ENCODE measurements around the gene TTYH3. TPM values are rescaled to one million over a fixed set of nuclear protein-coding genes. Genes with fewer than 3 reads are reported as not detected.
"Not testable (repeated sequence)": the region's sequence is repeated elsewhere in the genome, so short reads cannot be mapped to it uniquely, and the experiment has no call there.

The TTYH3 gene
- 127 TPM for polyA plus RNA-seq (2013, experiment 1 of 4)
- polyA plus RNA-seq (2013, experiment 2 of 4), result 137 TPM
- polyA plus RNA-seq (2013, experiment 3 of 4), result 107 TPM
- polyA plus RNA-seq (2013, experiment 4 of 4), result 122 TPM

DNA sequence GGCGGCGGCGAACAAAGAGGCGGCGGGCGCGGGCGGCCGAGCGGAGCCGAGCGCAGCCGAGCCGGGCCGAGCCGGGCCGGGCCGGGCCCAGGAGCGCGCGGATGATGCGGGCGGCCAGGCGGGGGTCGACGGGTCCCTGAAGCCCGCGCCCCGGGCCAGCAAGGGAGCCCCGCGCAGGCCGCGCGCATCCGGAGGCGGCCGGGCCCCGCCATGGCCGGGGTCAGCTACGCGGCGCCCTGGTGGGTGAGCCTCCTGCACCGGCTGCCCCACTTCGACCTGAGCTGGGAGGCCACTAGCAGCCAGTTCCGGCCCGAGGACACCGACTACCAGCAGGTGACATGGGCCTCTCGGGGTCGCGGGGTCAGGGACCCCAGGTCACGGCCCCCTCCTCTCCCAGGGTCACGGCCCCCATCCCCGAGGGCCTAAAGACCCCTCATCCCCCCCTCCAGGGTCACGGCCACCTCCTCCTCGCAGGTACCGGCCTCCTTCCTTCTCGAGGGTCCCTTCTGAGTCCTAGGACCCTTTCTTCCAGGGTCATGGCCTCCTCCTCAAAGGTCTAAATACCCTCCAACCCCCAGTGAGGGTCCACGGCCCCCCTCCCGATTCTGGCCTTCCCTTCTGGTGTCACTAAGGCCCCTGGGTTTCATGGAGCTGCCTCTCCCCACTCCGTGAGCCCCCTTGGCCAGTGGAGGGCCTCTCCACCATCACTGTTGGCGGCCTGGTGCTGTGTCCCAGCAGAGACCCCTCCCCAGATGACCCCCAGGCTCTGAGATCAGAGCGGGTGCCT lies at the start of gene TTYH3:
TSS of gene TTYH3 (plus strand) at position 41 of the 787 bp plus-strand sequence. CDS start at position 211, 170 bp downstream.
- H3K4me3 ChIP-seq (ENCODE audit: insufficient read depth, low read depth, low read length), result peak within 1 kb of the TSS; percentile 93
- 1% methylated on average over 62 of the region's 62 CpGs for WGBS, 2 experiments
- peaks cover 14% of the 10 kb centered on the region for H3K4me1 ChIP-seq (ENCODE audit: control insufficient read depth, insufficient read depth, low read length)
- H3K9me3 ChIP-seq (ENCODE audit: control insufficient read depth, low read length), result no peaks in the 10 kb centered on the region
- peaks cover 4% of the 10 kb centered on the region for H3K36me3 ChIP-seq (ENCODE audit: control insufficient read depth, insufficient read depth, low read length)
- peak within 1 kb of the TSS; percentile 57 for H3K27ac ChIP-seq (ENCODE audit: insufficient read depth, low read depth, low read length, poor library complexity, severe bottlenecking)
- H3K27me3 ChIP-seq (ENCODE audit: control insufficient read depth, insufficient read depth, low read length, poor library complexity, severe bottlenecking), result no peaks in the 10 kb centered on the region

- Histone ChIP-seq H3K27me3 (ENCODE audit: control insufficient read depth, insufficient read depth, low read length, poor library complexity, severe bottlenecking) (no peaks in the 10 kb centered on the region), H3K4me3 (ENCODE audit: insufficient read depth, low read depth, low read length) (no peak overlapping the region), H3K36me3 (ENCODE audit: control insufficient read depth, insufficient read depth, low read length) (no peaks in the 10 kb centered on the region), H3K4me1 (ENCODE audit: control insufficient read depth, insufficient read depth, low read length) (no peaks in the 10 kb centered on the region), H3K27ac (ENCODE audit: insufficient read depth, low read depth, low read length, poor library complexity, severe bottlenecking) (no peak overlapping the region), H3K9me3 (ENCODE audit: control insufficient read depth, low read length) (no peaks in the 10 kb centered on the region)
- 87% methylated on average over 23 of the region's 24 CpGs for WGBS, 2 experiments
Observed at GRCh38 chr7:2582006-2582735, 49.6 kb upstream of the TTYH3 start.

DNA sequence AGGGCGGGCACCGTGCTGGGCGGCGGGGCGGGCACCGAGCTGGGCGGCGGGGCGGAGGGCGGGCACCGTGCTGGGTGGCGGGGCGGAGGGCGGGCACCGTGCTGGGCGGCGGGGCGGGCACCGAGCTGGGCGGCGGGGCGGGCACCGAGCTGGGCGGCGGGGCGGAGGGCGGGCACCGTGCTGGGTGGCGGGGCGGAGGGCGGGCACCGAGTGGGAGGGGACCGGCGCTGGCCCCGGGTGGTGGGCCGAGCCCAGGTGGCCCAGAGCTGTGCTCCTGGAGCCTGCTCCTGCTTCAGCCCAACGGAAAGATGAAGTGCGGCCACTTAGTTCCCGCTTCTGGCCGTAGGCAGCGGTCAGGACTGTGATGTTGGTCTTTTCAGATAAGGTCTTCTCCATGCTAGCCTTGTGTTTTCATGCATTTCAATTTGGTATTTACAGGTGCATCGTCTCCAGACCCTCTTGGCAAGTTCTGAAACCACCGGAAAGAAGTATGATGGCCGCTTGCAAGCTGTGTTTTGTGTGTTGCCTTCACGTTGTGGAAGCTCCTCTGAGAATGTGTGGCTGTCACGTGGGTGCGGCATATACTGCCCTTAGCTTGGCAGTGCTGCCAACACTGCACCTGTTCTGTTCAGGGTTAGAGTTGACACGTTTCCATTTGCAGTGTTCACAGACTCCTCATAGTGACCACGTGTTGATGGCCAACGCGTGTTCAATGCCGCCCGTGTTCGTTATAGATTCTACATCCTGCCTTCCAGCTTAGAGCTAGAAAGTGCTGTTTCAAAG lies 47.8 kb upstream of the TTYH3 start:
- WGBS, 2 experiments, result 94 to 96% methylated on average over 54 of the region's 54 CpGs
- Histone ChIP-seq H3K27me3 (ENCODE audit: control insufficient read depth, insufficient read depth, low read length, poor library complexity, severe bottlenecking) (no peaks in the 10 kb centered on the region), H3K27ac (ENCODE audit: insufficient read depth, low read depth, low read length, poor library complexity, severe bottlenecking) (no peak overlapping the region), H3K36me3 (ENCODE audit: control insufficient read depth, insufficient read depth, low read length) (no peaks in the 10 kb centered on the region), H3K9me3 (ENCODE audit: control insufficient read depth, low read length) (no peaks in the 10 kb centered on the region), H3K4me1 (ENCODE audit: control insufficient read depth, insufficient read depth, low read length) (no peaks in the 10 kb centered on the region), H3K4me3 (ENCODE audit: insufficient read depth, low read depth, low read length) (no peak overlapping the region)

- WGBS, 2 experiments, result 94 to 95% methylated on average over 19 of the region's 19 CpGs
- H3K4me1 ChIP-seq (ENCODE audit: control insufficient read depth, insufficient read depth, low read length), result no peaks in the 10 kb centered on the region
Observed at GRCh38 chr7:2585446-2585845, 46.3 kb upstream of the TTYH3 start.

DNA sequence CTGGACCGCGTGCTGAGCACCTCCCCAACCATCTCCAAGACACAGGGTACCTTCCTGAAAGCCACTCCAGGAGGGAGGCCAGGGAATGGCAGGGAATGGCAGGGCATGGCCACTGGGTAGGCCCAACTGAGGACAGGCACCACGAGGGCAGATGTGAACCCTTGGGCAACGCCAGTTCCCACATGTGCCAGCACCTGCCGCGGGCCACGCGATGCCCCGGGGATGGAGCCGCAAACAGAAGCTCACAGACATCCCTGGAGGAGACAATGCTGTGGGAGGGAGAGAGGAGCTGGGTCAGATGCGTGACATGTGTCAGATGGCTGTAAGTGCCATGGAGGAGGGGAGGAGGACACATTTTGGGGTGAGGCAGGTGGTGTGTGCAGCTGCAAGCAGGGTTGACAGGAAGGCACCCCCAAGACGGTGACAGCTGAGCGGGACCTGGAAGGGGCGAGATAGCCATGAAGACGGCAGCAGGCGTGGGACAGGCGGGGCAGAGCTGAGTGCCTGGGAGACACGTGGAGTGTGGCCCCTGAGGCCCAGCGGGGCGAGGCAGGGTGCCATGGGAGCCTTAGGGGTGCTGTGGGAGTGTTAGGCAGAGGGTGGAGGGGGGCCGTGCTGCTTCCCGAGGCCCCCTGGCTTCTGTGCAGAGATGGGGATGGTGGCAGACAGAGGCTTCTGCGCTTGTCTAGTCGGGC lies 45.3 kb upstream of the TTYH3 start:
- Histone ChIP-seq H3K9me3 (ENCODE audit: control insufficient read depth, low read length) (no peaks in the 10 kb centered on the region), H3K4me1 (ENCODE audit: control insufficient read depth, insufficient read depth, low read length) (no peaks in the 10 kb centered on the region), H3K4me3 (ENCODE audit: insufficient read depth, low read depth, low read length) (no peak overlapping the region), H3K27ac (ENCODE audit: insufficient read depth, low read depth, low read length, poor library complexity, severe bottlenecking) (no peak overlapping the region), H3K27me3 (ENCODE audit: control insufficient read depth, insufficient read depth, low read length, poor library complexity, severe bottlenecking) (no peaks in the 10 kb centered on the region), H3K36me3 (ENCODE audit: control insufficient read depth, insufficient read depth, low read length) (no peaks in the 10 kb centered on the region)
- WGBS, 2 experiments, result 92 to 93% methylated on average over 24 of the region's 24 CpGs

More at GRCh38 chr7:2585446-2585845, 46.3 kb upstream of the TTYH3 start:
- H3K27me3 ChIP-seq (ENCODE audit: control insufficient read depth, insufficient read depth, low read length, poor library complexity, severe bottlenecking), result no peaks in the 10 kb centered on the region
- H3K27ac ChIP-seq (ENCODE audit: insufficient read depth, low read depth, low read length, poor library complexity, severe bottlenecking), result no peak overlapping the region
- H3K9me3 ChIP-seq (ENCODE audit: control insufficient read depth, low read length), result no peaks in the 10 kb centered on the region
- no peak overlapping the region for H3K4me3 ChIP-seq (ENCODE audit: insufficient read depth, low read depth, low read length)
- no peaks in the 10 kb centered on the region for H3K36me3 ChIP-seq (ENCODE audit: control insufficient read depth, insufficient read depth, low read length)

- no peaks in the 10 kb centered on the region for H3K9me3 ChIP-seq (ENCODE audit: control insufficient read depth, low read length)
- 89 to 90% methylated on average over 9 of the region's 9 CpGs for WGBS, 2 experiments
- H3K4me3 ChIP-seq (ENCODE audit: insufficient read depth, low read depth, low read length), result no peak overlapping the region
- H3K36me3 ChIP-seq (ENCODE audit: control insufficient read depth, insufficient read depth, low read length), result no peaks in the 10 kb centered on the region
- no peaks in the 10 kb centered on the region for H3K4me1 ChIP-seq (ENCODE audit: control insufficient read depth, insufficient read depth, low read length)
- H3K27ac ChIP-seq (ENCODE audit: insufficient read depth, low read depth, low read length, poor library complexity, severe bottlenecking), result no peak overlapping the region
- H3K27me3 ChIP-seq (ENCODE audit: control insufficient read depth, insufficient read depth, low read length, poor library complexity, severe bottlenecking), result no peaks in the 10 kb centered on the region
Observed at GRCh38 chr7:2587134-2587533, 44.7 kb upstream of the TTYH3 start.

GRCh38 chr7:2587778-2588177 lies 44.0 kb upstream of the TTYH3 start:
- Histone ChIP-seq H3K4me1 (ENCODE audit: control insufficient read depth, insufficient read depth, low read length) (no peaks in the 10 kb centered on the region), H3K36me3 (ENCODE audit: control insufficient read depth, insufficient read depth, low read length) (no peaks in the 10 kb centered on the region), H3K27me3 (ENCODE audit: control insufficient read depth, insufficient read depth, low read length, poor library complexity, severe bottlenecking) (no peaks in the 10 kb centered on the region), H3K27ac (ENCODE audit: insufficient read depth, low read depth, low read length, poor library complexity, severe bottlenecking) (no peak overlapping the region), H3K4me3 (ENCODE audit: insufficient read depth, low read depth, low read length) (no peak overlapping the region), H3K9me3 (ENCODE audit: control insufficient read depth, low read length) (no peaks in the 10 kb centered on the region)
- 96 to 97% methylated on average over 21 of the region's 21 CpGs for WGBS, 2 experiments

- WGBS, 2 experiments, result 94 to 95% methylated on average over 16 of the region's 16 CpGs
- Histone ChIP-seq H3K4me1 (ENCODE audit: control insufficient read depth, insufficient read depth, low read length) (no peaks in the 10 kb centered on the region), H3K27me3 (ENCODE audit: control insufficient read depth, insufficient read depth, low read length, poor library complexity, severe bottlenecking) (no peaks in the 10 kb centered on the region), H3K36me3 (ENCODE audit: control insufficient read depth, insufficient read depth, low read length) (no peaks in the 10 kb centered on the region), H3K27ac (ENCODE audit: insufficient read depth, low read depth, low read length, poor library complexity, severe bottlenecking) (no peak overlapping the region), H3K9me3 (ENCODE audit: control insufficient read depth, low read length) (no peaks in the 10 kb centered on the region), H3K4me3 (ENCODE audit: insufficient read depth, low read depth, low read length) (no peak overlapping the region)
Observed at GRCh38 chr7:2589341-2589740, 42.4 kb upstream of the TTYH3 start.

DNA sequence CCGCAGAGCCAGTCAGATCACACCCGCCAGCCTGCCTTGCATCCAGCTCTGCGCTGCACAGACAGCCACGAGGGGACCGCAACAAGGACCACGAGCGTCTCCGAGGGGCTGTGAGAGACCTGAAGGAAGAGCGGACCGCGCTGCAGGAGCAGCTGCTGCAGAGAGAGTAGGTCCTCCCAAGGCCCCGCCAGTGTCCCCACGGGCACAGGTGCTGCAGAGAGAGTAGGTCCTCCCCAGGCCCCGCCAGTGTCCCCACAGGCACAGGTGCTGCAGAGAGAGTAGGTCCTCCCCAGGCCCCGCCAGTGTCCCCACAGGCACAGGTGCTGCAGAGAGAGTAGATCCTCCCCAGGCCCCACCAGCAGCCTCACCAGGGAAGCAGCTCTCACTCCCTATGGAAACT lies 41.8 kb upstream of the TTYH3 start:
- H3K27ac ChIP-seq (ENCODE audit: insufficient read depth, low read depth, low read length, poor library complexity, severe bottlenecking); H3K36me3 ChIP-seq (ENCODE audit: control insufficient read depth, insufficient read depth, low read length); H3K4me3 ChIP-seq (ENCODE audit: insufficient read depth, low read depth, low read length); H3K4me1 ChIP-seq (ENCODE audit: control insufficient read depth, insufficient read depth, low read length); H3K27me3 ChIP-seq (ENCODE audit: control insufficient read depth, insufficient read depth, low read length, poor library complexity, severe bottlenecking); H3K9me3 ChIP-seq (ENCODE audit: control insufficient read depth, low read length): not testable (repeated sequence)
- 94 to 96% methylated on average over 15 of the region's 15 CpGs for WGBS, 2 experiments

All from ectodermal cell (in vitro differentiated cells).